GM19023 (cell line): ENCODE results near the gene OIT3.

Experiments
- ATAC-seq: cut with Tn5 transposase; IDR thresholded peaks from one replicate; pipeline ENCODE4 v1.9.1; 2021; ENCODE audit warnings: mild to moderate bottlenecking, moderate library complexity; ENCODE audit not compliant: unreplicated experiment

Gene OIT3

DNA sequence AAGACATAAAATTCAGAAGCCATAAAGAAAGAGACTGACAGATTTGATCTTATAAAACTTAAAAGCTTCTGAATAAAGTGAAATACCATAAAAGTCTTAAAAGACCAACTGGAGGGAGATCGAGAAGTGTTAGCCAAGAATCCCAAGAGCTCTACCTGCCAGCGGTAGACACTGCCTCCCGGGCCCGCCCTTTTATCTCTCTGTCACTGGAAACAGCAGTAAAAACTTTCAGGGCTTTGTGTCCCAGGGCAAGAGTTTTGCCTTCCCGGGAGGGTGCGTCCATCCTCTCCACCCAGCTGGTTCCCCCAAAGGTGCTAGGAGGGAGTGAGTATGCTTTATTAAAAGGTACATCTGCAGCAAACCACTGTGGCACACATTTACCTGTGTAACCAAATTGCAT lies 55.2 kb downstream of the OIT3 start:
- no peak for ATAC-seq

GRCh38 chr10:72951760-72952159 lies 58.2 kb downstream of the OIT3 start:
- no peak for ATAC-seq

- no peak for ATAC-seq
These were observed 58.6 kb downstream of the OIT3 start for GRCh38 chr10:72952189-72952588.

DNA sequence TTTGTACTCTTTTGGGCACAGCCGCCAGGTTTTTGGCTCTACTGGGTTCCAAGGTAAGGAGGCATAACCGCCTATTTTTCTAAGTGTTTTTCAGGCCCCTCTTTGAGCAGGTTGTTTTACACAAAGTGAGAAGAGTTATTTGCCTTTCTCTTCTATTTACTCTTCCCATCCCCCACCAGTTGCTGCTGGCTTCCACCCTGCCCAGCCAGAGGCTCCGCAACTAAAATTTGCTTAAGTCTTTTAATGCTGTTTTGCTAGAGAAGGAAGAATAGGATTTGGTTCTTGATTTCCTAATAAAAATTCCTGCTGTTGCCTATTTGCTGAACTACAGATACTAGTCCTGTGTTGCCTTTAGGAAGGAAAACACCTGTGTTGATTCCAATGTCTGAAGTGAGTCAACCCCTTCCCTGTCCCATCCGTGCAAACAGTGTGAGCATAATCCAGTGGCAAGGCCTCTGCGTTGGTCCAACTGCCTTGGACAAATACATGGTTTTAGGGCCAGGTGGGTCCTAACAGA lies 59.2 kb downstream of the OIT3 start:
- ATAC-seq: no peak

GRCh38 chr10:72953687-72954086 lies 60.1 kb downstream of the OIT3 start:
- ATAC-seq: no peak

DNA sequence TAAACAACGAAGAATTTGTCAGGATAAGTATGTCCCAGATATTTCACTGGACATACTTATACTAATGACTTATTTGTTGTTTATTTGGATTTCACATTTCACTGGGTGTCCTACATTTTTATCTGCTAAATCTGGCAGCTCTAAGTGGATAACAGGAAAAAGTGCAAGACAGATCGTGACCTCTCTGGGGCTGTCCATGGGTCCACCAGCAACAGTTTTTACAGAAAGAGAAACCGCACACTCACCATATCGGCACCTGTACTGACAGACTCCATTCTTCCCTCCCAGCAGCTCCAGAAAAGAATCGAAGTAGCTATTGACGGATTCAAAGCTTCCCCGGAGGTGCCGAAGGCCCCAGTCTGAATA lies 60.7 kb downstream of the OIT3 start:
- no peak for ATAC-seq

- no peak for ATAC-seq
These were observed 61.3 kb downstream of the OIT3 start, which contains the start of gene PLA2G12B for GRCh38 chr10:72954596-72955554. TSS of gene PLA2G12B (minus strand) at chr10:72954806. CDS start at chr10:72954685, 121 bp downstream.

GRCh38 chr10:72956001-72956400 lies 62.5 kb downstream of the OIT3 start:
- ATAC-seq: no peak

DNA sequence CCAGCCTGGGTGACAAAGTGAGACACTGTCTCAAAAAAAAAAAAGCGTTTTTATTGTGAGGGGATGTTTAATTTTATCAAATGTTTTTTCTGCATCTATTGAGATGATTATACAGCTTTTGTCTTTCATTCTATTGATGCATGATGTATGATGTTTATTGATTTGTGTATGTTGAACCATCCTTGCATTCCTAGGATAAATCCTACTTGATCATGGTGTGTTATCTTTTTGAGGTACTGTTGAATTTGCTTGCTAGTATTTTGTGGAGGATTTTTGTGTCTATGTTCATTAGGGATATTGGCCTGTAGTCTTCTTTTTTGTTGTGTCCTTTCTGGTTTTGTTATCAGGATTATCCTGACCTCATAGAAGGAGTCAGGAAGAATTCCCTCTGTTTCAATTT lies 83.3 kb downstream of the OIT3 start:
- ATAC-seq: no peak

DNA sequence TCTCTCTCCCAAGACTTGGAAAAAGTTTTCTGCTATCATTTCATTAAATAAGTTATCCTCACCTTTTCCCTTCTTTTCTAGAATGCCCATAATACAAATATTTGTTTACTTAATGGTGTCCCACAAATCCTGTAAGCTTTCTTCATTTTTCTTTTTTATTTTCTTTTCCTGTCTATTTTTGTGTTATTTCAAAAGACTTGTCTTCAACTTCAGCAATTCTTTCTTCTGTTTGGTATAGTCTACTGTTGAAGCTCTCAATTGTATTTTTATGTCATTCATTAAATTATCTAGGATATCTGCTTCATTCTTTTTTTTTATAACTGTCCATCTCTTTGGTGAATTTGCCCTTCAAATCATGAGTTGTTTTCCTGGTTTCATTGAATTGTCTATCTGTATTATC lies 86.2 kb downstream of the OIT3 start:
- no peak for ATAC-seq

- no peak for ATAC-seq
These were observed 86.8 kb downstream of the OIT3 start for GRCh38 chr10:72980348-72980747.

DNA sequence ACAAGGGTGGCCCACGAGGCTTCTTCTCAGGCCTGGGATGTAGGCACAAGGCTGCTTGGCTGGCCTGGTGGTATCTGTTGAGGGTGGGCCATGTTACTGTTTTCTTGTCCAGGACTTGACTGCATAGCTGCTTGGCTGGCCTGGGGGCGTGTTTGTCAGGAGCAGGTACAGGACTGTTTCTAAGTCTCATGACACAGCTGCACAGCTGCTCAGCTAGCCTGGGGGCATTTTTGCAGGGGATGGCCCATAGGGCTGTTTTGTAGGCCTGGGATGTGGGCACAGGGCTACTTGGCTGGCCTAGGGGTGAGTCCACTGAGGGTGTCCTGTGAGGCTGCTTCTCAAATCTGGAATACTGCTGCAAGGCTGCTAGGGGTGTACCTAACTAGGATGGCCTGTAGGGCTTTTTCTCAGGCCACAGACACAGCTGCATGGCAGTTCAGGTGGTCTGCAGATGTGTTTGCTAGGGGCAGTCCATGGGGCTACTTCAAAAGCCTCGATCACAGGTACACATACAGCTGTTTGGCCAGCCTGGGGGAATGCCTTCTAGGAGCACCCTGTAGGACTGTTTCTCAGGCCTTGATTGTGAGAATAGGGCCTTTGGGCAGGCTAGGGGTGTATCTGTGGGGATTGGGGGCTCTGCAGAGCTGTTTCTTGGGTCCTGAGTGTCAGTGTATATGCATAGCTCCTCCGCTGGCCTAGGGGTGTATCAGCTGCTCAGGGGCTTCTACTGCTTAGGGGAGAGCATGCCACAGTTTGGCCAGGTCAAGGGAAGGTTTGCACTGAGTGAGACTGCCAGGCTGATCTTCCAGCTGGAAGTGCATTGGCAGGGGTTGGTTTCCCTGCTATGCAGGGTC lies 87.7 kb downstream of the OIT3 start:
- ATAC-seq: no peak

- ATAC-seq: no peak
These were observed 88.5 kb downstream of the OIT3 start for GRCh38 chr10:72981882-72982529.
